ENCODE results near the gene MGMT.
A peak's percentile ranks its signal among the peaks of the same experiment; 100 is the strongest.
"Not testable (repeated sequence)": the region's sequence is repeated elsewhere in the genome, so short reads cannot be mapped to it uniquely, and the experiment has no call there.

MGMT gene

DNA sequence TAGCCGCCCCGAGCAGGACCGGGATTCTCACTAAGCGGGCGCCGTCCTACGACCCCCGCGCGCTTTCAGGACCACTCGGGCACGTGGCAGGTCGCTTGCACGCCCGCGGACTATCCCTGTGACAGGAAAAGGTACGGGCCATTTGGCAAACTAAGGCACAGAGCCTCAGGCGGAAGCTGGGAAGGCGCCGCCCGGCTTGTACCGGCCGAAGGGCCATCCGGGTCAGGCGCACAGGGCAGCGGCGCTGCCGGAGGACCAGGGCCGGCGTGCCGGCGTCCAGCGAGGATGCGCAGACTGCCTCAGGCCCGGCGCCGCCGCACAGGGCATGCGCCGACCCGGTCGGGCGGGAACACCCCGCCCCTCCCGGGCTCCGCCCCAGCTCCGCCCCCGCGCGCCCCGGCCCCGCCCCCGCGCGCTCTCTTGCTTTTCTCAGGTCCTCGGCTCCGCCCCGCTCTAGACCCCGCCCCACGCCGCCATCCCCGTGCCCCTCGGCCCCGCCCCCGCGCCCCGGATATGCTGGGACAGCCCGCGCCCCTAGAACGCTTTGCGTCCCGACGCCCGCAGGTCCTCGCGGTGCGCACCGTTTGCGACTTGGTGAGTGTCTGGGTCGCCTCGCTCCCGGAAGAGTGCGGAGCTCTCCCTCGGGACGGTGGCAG lies at the start of gene MGMT:
Gene MGMT, plus strand, starts transcription at position 539 of the 656 bp plus-strand sequence.
- DNase-seq: peak; percentile 99

DNA sequence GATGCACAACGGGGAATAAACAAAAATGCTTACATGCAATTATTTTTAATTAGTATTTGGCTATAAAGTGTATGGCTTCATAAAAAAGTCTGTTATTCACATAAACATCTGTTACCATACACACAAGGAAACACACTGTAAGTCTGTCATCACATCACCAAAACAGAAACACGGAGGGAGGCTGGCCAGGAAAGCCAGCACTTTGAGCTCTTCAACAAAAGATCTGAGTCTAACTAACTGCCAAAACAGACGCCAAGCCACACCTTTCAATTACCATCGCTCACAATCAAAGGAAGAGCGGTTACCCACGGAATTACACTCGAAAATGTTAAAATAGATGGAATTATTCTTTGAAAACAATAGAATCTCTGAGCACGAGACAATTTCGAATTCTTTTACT lies 49.2 kb upstream of the MGMT start:
- DNase-seq: no peak

DNA sequence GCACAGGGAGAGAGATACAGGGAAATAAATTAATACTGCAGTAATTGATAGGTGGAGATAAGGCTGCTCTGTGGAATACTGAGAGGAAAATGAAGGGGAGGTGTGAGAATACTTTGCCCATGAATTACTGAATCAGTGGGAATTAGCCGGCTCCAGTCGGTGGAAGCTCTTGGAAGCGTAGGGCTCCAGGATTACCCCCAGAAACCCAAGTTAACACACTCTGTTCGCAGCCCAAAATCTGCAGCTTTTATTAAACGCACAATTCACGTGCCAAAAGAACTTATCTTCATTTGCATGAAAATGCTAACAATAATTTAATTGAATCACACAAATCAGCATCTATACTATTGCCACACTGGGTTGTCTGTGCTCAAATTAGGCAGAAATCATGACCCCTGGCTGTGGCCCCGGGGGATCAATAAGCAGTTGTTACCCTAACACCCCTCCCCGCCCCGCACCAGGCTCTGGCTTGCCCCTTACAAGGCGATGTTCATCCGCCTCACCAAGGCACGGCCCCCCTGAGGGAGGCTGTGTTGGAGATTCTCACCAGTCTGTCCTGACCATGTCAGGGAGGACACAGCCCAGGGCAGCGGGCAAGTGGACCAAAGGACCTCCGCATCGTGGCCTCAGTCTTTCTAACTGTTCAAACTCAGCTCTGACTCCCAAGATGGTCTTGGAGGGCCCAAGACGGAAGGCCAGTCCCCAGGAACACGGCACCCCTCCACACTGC lies 48.4 kb upstream of the MGMT start:
- DNase-seq: no peak

DNA sequence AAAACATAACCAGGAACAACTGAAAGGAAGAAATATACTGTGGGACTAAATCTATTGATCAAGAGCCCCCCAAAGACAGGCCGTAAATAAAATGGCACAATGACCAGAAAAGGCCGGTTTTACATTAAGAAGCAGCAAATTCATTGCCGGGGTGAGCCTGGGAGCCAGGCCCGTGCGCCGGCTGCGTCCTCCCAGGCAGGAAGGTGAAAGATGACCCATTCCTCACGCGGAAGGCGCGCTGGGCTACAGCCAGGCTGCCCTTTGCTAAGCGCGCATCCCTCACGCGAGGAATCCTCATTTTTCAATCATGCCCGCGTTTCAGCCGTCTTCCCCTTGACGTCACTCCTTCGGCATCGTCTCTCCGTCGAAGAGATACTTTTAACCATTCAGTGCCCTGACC lies 47.6 kb upstream of the MGMT start:
- DNase-seq: no peak

DNA sequence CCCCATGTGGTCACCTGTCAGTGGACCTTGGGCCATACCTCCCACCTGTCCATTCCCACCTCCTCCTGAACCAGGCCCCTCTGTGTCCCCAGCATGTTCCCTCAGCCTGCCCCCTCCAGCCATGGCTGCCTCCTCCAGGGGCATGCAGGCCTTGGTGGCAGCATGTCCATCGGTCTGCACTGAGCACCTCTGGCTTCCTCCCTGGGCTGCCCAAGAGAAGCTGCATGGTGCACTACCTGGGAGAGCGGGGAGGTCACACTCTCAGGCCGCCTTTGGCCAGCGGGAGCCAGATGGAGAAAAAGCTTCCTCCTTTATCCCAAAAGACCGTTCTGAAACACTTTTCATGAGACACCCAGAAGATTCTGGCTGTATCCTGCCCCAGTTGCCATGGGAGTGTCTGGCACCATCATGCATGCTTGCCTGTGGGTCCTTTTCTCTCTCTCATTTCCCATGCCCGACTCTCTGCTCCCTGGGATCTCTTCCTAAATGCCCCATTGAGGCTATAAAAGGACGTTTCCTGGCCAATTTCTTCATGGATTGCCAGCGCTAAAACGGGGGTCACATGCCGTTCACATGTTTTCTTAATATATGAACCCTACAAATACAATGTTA lies 45.5 kb upstream of the MGMT start:
- no peak for DNase-seq

DNA sequence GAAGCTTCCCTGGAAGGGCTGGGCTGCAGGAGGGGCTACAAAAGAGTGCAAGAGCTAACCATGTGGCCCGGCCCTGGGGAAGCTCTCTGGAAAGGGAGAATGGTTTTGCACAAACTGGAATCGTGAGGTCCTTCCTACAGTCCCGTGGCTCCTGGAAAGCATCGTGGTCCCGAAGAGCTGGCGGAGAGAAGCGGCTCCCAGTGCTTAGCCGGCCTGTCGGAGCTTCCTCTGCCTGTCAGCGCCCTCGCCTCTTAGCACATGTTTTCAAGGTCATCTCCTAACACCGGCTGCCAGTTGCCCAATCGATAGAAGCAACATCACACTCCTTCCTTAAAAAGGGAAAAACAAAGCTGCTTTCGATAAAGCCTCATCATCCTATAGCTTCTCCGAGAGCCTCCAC lies 42.1 kb upstream of the MGMT start:
- no peak for DNase-seq

DNA sequence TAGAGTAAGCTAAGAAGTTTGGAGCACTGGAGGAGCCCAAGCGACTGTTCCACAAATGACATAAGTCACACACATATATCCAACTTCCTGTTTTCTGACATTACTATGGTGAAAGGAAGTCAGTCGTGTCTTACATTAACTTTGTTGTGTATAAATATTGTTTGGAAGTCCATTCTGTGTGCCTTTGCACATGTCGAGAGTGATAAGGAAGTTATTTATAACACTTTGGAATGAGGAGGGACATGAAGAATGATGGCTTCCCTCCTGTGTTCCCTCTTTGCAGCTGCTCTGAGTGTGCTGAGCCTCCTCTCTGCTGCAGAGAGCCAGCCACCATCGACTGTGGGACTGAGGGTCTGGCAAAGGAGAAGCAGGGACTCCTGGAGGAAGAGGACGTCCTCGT lies 40.4 kb upstream of the MGMT start:
- DNase-seq: no peak

DNA sequence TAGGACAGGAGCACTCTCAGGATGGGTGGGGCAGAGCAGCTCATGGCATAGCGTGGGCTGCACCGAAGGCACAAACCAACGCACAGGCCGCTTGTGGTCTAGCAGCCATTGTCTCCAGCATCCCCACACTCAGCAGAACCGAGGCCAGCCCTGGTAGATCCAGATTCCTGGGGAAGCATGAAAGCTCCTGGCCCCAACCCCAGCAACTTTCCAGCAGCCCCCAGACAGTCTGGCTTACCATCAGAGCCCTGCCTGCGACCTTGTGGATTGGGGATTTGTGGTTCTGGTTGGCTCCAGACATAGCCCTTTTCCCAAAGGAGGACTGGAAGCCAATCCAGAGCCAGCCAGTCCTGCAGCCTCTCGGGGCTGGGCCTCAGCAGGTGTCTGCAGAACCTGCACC lies 33.8 kb upstream of the MGMT start:
- no peak for DNase-seq

DNA sequence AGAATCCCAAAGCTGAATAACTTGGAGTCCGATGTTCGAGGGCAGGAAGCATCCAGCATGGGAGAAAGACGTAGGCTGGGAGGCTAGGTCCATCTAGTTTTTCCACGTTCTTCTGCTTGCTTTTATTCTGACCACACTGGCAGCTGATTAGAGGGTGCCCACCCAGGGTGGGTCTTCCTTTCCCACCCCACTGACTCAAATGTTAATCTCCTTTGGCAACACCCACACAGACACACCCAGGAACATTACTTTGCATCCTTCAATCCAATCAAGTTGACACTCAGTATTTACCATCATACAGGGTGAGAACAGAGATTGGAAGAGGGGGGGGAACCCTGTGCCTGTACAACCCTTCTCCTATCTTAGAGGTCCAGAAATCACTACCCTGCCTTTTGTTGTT lies 31.3 kb upstream of the MGMT start:
- not testable (repeated sequence) for DNase-seq

DNA sequence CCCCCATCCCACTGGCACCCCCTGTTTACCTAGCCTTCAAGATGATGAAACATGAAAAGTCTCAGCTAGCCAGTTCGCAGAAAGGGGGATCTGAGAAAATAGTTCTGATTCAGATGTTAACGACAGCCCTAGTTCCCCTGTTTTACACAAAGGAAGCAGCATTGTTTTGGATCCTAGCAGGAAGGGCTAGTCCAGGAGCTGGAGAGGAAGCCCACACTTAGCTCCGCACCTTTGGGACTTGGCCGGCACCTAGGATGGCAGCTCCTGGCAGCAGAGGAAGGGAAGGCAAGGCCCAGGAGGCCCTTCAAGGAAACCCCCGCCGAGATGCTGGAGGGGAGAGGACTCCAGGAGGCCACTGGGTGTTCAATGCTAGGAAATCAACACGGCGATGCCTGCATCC lies 29.0 kb upstream of the MGMT start:
- no peak for DNase-seq

DNA sequence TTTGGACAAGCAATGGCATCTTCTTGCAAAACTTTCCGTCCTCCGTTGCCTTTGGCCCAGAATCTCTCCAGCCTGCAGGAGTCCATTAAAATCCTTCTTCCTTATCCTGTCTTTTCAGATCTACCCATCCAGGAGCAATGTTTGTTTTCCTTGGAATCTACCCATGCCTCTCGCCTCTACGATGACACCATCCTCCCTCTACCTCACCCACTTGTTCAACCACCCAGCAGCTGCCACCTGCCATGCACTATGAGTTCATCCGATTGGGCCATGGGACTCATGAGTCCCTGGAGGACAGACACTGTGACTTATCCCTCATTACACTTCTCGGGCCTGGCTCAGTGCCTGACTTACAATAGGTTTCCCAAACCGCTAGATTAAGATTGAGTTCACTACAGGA lies 26.8 kb upstream of the MGMT start:
- DNase-seq: no peak

DNA sequence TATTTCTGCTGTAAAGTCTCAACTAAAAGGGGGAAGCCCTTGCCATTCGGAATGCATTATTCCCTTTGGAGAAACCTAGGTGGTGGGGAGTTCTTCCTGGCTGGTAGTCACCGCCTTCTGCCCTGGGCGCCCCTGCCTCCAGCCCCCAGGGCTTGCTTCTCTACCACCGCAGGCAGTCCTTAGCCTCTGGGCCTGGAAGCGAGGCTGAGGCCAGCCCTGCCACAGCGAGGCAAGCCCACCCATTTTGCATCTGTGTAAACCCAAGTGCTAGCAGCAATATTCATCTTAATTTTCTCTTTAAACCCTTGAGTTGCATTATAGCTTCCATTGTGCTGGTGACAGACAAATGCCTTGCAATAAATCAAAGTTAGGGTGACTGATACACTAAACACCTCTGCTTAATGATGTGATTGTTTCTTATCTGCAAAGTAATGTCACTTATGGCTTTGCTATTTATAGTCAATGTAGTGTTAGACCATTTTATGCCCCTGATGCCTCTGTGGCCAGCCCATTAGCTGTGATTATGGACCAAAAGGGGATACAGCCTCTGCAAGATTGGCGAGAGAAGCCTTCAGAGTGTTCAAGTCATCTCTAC lies 26.2 kb upstream of the MGMT start:
- DNase-seq: no peak

DNA sequence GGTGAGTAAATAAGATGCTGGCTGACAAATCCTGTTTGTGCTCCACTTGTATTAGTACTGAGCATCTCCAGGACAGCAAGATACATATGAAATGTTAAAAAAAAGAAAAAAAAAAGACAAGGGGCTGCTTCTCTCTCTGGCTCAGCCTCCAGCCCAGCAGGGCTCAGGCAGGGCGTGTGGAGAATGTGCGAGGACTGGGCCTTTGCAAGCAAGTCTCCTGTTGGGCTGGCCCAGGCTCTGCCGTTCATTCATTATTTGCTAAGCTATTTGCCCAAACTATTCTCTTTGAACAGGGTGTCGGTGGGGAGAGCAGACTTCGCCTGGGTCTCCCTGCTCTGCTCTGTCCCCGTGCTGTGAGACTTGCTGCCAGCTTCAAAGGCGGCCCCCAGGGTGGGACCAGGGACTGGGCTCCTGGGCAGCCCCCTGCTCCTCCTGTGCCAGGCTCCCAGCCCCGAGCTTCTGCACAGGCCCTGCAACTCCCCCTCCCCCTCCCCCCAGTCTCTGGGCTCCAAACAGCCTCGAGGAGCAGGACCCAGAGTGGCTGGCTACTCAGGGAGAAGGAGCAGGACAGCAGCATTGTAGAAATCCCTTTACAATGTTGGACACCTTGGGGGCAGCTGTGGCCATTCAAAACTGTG lies 25.6 kb upstream of the MGMT start:
- no peak for DNase-seq

DNA sequence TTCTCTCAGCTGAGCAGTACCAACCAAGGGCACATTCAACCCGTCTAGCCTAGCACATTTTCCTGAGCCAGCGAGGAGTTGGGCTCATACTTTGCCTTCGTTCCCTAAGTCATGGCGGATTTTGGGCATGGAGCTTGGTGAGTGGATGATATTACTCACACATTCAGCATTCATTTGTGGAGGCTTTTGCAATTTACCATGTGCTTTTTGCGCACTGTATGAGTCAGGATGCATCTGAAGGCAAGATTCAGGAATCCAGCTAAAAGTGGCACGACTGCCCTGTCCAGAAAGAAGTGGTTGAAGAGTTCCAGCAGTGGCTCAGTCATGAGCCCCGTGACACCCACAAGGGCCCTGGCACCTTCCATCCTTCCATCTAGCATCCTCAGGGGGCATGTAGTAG lies 24.2 kb upstream of the MGMT start:
- no peak for DNase-seq

DNA sequence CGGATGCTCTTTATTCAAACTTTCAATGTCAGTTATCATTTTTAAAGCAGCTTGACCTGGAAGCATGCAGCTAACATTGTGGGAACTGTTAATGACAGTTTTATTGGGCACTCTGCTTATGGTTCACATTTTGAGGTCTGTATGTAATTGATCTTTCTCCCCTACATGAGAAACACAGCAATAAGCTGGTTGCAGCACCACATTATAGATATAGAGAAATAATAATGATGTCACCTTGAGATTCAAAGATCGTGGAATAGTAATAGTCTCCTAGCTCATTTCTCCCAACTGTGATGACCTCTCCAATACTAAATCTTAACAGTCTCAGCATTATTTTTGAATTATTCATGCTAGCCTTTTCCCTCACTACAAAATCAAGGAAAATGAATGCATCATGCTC lies 22.7 kb upstream of the MGMT start:
- no peak for DNase-seq

DNA sequence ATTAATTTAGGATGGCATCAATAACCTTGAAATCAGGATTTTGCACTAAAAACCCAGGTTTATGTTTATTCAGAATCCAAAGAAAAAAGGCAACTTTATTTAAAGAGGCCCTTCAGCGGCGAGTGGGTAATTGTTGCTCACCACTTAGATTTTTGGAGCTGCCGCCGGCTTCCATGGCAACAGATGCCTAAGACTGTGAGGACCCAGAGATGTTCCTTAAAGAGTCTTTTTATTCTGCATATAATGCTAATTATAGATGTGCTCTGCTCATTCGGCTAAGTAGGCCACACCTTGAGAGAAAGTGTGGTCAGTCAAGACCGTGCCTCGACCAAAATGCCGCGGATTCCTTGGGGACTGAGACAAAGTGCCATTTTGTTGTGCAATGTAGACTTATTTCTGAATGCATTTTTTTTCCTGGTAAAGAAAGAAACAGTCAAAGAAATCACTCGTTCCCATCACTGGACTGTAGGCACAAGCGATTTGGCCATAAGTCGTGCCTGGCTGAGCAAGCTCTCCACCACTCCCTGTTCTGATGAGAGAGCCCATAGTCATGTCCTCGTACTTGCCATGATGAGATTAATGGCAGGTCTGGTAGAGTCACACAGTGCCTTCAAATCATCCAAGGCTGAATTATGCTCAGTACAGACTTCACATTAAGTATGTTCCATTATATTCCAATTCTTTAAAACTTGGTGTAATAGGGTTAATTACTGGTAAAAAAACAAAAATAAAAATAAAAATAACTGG lies 21.4 kb upstream of the MGMT start:
- no peak for DNase-seq

DNA sequence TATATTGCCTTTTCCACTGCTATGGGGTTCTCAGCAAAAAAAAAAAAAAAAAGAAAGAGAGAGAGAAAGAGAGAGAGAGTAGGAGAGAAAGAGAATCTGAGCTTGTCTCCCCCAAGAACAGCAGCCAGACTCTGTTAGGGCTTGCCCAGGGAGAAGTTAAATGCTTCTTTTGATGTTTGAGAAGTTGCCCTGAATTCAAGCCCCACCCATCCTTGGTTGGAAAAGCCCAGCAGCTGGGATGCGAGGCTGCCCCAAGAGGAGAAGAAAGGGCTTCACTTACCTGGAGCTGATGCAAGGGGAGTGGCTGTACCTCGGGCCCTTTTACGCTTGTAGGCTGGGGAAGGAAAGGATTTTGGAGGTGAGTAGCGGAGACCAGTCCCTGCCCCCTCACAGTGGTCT lies 20.9 kb upstream of the MGMT start:
- DNase-seq: no peak

DNA sequence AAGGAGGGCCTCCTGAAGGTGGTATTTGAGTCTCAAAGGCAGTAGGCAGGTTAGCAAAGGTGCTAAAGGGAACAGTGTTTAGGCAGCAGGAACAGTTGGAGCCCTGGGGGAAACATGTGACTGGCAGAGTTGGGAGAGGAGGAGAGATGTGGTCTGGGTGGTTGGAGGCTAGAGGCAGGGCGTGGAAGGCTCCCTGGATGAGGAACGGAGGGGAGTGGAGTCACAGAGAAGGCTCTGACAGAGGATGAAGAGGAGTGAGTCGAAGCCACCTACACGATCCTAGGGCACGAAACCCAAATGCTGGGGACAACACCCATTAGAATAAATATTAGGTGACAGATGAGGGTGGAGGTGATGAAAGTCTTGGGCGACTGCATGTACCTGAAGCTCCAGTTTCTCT lies 19.6 kb upstream of the MGMT start:
- no peak for DNase-seq

DNA sequence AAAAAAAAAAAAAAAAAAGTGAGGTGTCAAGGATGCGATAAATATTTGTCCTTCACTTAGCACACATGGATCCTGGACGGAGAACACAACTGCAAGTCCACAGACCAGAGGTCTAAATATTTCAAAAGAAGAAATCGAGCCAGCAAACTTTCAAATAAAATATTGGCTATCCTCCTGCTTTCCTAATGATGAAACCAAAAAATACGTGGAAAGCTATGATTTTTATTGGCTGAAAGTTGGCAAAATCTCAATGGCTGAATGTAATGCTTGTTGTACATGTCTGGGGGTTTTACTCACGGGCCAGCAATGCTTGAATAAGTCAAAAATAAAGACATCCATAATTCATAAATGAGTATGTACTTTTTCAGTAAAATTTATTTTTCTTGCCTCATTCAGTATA lies 19.0 kb upstream of the MGMT start:
- no peak for DNase-seq

DNA sequence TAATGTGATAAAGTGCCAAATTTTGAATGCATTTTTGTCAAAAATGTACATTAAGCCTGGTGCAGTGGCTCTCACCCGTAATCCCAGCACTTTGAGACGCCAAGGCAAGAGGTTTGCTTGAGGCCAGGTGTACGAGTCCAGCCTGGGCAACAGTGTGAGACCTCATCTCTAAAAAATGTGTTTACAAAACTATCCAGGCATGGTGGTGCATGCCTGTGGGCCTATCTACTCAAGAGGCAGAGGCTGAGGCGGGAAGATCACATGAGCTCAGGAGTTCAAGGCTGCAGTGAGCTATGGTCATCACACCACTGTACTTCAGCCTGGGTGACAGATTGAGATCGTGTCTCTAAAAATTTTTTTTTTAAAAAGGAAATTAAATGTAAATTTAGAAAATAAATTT lies 18.5 kb upstream of the MGMT start:
- DNase-seq: no peak

DNA sequence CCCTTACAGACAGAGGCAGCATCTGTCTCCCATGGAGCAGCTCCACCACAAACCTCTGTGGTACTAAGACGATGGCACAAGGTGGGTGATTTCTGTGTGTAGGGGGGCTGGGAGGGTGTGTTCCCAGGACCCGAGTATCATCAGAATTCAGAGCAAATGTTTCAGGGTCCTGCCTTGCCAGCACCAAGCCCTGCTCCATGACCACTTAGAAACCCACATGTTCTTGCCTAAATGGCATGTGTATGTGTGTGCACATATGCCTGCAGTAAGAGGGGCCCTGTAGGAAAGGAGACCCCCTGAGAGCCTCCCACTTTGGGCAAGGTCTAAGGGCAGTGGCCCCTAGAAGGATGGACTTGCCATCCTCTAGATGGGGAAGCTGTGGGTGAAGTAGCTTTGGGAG lies 17.1 kb upstream of the MGMT start:
- DNase-seq: no peak

DNA sequence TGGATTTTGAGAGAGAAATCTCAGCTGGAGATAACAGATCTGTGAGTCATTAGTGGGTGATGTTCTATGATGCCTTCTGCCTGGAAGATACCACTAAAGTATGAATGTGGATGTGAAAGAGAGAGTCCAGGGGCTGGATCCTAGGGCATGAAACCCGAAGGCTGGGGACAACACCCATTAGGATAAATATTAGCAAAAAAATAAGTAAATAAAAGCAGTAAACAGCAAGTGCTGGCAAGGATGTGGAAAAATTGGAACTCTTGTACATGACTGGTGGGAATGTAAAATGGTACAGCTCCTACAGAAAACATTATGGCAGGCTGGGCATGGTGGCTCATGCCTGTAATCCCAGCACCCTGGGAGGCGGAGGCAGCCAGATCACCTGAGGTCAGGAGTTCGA lies 16.6 kb upstream of the MGMT start:
- DNase-seq: no peak

DNA sequence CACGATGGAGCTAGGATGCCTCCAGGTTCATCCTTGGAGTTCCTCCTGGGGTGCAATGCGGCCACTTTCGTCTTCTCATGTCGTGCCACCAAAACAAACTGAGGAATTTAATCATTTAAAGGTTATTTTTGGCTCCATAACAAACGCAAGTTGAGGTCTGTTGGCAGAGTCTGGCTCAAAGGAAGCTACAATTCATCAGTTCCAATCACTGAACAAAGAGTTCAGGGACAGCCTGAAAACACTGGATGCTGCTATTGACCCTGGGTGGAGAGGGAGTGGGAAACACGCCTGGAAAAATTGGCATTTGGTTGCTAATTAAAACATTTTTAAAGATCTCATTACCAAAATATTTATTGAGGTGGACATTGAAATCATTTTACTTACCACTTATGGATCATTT lies 11.4 kb upstream of the MGMT start:
- no peak for DNase-seq

All from activated CD8-positive, alpha-beta memory T cell treated with anti-CD3 and anti-CD28 coated beads, Interleukin-2, amount 50 U/mL, for 4 hours (primary cell).